Glomerular endothelial cell (primary cell): ENCODE measurements around the gene PIGV. TPM values are rescaled to one million over a fixed set of nuclear protein-coding genes. Genes with fewer than 3 reads are reported as not detected.
"Not testable (repeated sequence)": the region's sequence is repeated elsewhere in the genome, so short reads cannot be mapped to it uniquely, and the experiment has no call there.

Experiments
- DNase-seq: peaks from one replicate; pipeline ENCODE4 v3.0.0-alpha.2; 2011; ENCODE audit warnings: low read depth, low spot score; ENCODE audit errors: extremely low read depth
- total RNA-seq: library from RNA; depleted of rRNA; stranded (reverse); fragments of >200 nt; gene quantifications from 2 replicates; pipeline ENCODE4 v1.2.3, GENCODE V29; 2015

Gene PIGV
- total RNA-seq, 1 donor from 2014 or later: 9.5 TPM

- DNase-seq: no peak
These were observed 2.8 kb downstream of the PIGV start for GRCh38 chr1:26790551-26790953.

GRCh38 chr1:26791148-26791547 is 3.4 kb downstream of the PIGV start:
- no peak for DNase-seq

GRCh38 chr1:26791626-26792025 is 3.9 kb downstream of the PIGV start:
- DNase-seq: no peak

GRCh38 chr1:26792924-26793323 is 5.2 kb downstream of the PIGV start:
- no peak for DNase-seq

GRCh38 chr1:26794391-26794790 is 6.6 kb downstream of the PIGV start:
- DNase-seq: no peak

- no peak for DNase-seq
These were observed 9.9 kb downstream of the PIGV start for GRCh38 chr1:26797627-26798026.

- no peak for DNase-seq
These were observed 11.9 kb downstream of the PIGV start for GRCh38 chr1:26799479-26800142.

GRCh38 chr1:26803932-26804331 is 16.2 kb downstream of the PIGV start:
- DNase-seq: not testable (repeated sequence)

GRCh38 chr1:26810105-26810504 is 22.4 kb downstream of the PIGV start:
- DNase-seq: not testable (repeated sequence)

GRCh38 chr1:26811057-26811456 is 23.3 kb downstream of the PIGV start:
- DNase-seq: no peak

GRCh38 chr1:26811708-26812107 is 24.0 kb downstream of the PIGV start:
- DNase-seq: no peak

GRCh38 chr1:26814377-26814776 is 26.6 kb downstream of the PIGV start:
- DNase-seq: no peak

GRCh38 chr1:26814893-26815292 is 27.1 kb downstream of the PIGV start:
- DNase-seq: no peak

- DNase-seq: no peak
These were observed 33.1 kb downstream of the PIGV start for GRCh38 chr1:26820784-26821269.

- no peak for DNase-seq
These were observed 35.1 kb downstream of the PIGV start for GRCh38 chr1:26822737-26823395.

- no peak for DNase-seq
These were observed 37.0 kb downstream of the PIGV start for GRCh38 chr1:26824731-26825130.

GRCh38 chr1:26826261-26827105 is 38.7 kb downstream of the PIGV start, which contains the start of gene ZDHHC18:
ZDHHC18 (plus strand) TSS chr1:26826688; CDS start chr1:26826805, 117 bp downstream.
- DNase-seq: no peak

- DNase-seq: no peak
These were observed 39.4 kb downstream of the PIGV start for GRCh38 chr1:26827106-26827604.

GRCh38 chr1:26827663-26828062 is 39.9 kb downstream of the PIGV start:
- DNase-seq: no peak

GRCh38 chr1:26828411-26828991 is 40.8 kb downstream of the PIGV start:
- no peak for DNase-seq
